Osteoblast (primary cell): ENCODE measurements around the gene CSNK1G2. TPM values are rescaled to one million over a fixed set of nuclear protein-coding genes. Genes with fewer than 3 reads are reported as not detected.

ENCODE experiments used
- DNase-seq: peaks from one replicate; pipeline ENCODE4 v3.0.0; 2011; ENCODE audit warnings: low spot score, mixed read lengths; ENCODE audit not compliant: insufficient read length; ENCODE audit errors: missing footprints
- H2AFZ ChIP-seq: 2 replicates; pipeline ENCODE4 v1.6.0; 2011; ENCODE audit warnings: mild to moderate bottlenecking, low read length
- H3K27ac ChIP-seq: 2 replicates; pipeline ENCODE4 v1.5.1; 2011; ENCODE audit warnings: mild to moderate bottlenecking, low read depth, low read length, moderate library complexity
- H3K27me3 ChIP-seq: 2 replicates; pipeline ENCODE4 v1.6.0; 2012; ENCODE audit warnings: mild to moderate bottlenecking, control low read depth, inconsistent platforms, low read length, moderate library complexity; ENCODE audit not compliant: insufficient read depth
- H3K36me3 ChIP-seq: 2 replicates; pipeline ENCODE4 v1.5.1; 2011; ENCODE audit warnings: mild to moderate bottlenecking, low read length, control low read depth, moderate library complexity; ENCODE audit not compliant: insufficient read depth
- H3K4me1 ChIP-seq: 2 replicates; pipeline ENCODE4 v1.5.1; 2011; ENCODE audit warnings: mild to moderate bottlenecking, low read length, control low read depth, moderate library complexity; ENCODE audit not compliant: insufficient read depth
- H3K4me2 ChIP-seq: 2 replicates; pipeline ENCODE4 v1.6.0; 2011; ENCODE audit warnings: mild to moderate bottlenecking, low read length; ENCODE audit not compliant: insufficient read depth
- H3K4me3 ChIP-seq: fragments of 200-600 bp; sonication (generic); 3 replicates; pipeline ENCODE4 v1.5.1; 2012; ENCODE audit warnings: mild to moderate bottlenecking, low read length, inconsistent platforms; ENCODE audit not compliant: insufficient read depth
- H3K79me2 ChIP-seq: 2 replicates; pipeline ENCODE4 v1.6.0; 2012; ENCODE audit warnings: mild to moderate bottlenecking, low read length, control low read depth, inconsistent platforms; ENCODE audit not compliant: insufficient read depth
- H3K9me3 ChIP-seq: 2 replicates; pipeline ENCODE4 v1.5.1; 2011; ENCODE audit warnings: low read depth, low read length, control low read depth
- H4K20me1 ChIP-seq: 2 replicates; pipeline ENCODE4 v1.6.0; 2012; ENCODE audit warnings: mild to moderate bottlenecking, low read length, control low read depth; ENCODE audit not compliant: insufficient read depth
- total RNA-seq: library from RNA; depleted of rRNA; stranded (reverse); fragments of >200 nt; gene quantifications from 2 replicates; pipeline ENCODE4 v1.2.3, GENCODE V29; 2012
- TF ChIP-seq, protein P1 (sequence below): IDR thresholded peaks from 2 replicates; pipeline ENCODE4 v1.5.1; 2011; ENCODE audit warnings: mild to moderate bottlenecking, low read depth, low read length, moderate library complexity; ENCODE audit errors: extremely low read depth

Gene CSNK1G2
- total RNA-seq, 1 donor: 68.8 TPM

- no peak overlapping the region for H2AFZ ChIP-seq
- H3K79me2 ChIP-seq: peaks cover 34% of the 10 kb centered on the region
- peaks cover 20% of the 10 kb centered on the region for H4K20me1 ChIP-seq
- no peaks in the 10 kb centered on the region for H3K4me1 ChIP-seq
- peaks cover 13% of the 10 kb centered on the region for H3K36me3 ChIP-seq
- TF ChIP-seq, protein P1, sequence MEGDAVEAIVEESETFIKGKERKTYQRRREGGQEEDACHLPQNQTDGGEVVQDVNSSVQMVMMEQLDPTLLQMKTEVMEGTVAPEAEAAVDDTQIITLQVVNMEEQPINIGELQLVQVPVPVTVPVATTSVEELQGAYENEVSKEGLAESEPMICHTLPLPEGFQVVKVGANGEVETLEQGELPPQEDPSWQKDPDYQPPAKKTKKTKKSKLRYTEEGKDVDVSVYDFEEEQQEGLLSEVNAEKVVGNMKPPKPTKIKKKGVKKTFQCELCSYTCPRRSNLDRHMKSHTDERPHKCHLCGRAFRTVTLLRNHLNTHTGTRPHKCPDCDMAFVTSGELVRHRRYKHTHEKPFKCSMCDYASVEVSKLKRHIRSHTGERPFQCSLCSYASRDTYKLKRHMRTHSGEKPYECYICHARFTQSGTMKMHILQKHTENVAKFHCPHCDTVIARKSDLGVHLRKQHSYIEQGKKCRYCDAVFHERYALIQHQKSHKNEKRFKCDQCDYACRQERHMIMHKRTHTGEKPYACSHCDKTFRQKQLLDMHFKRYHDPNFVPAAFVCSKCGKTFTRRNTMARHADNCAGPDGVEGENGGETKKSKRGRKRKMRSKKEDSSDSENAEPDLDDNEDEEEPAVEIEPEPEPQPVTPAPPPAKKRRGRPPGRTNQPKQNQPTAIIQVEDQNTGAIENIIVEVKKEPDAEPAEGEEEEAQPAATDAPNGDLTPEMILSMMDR: no peak
- no peak overlapping the region for H3K4me2 ChIP-seq
- H3K4me3 ChIP-seq: no peak overlapping the region
- H3K27me3 ChIP-seq: no peaks in the 10 kb centered on the region
- H3K27ac ChIP-seq: no peak overlapping the region
- no peak for DNase-seq
- no peaks in the 10 kb centered on the region for H3K9me3 ChIP-seq
These were observed 37.4 kb downstream of the CSNK1G2 start for GRCh38 chr19:1978346-1978894.

DNA sequence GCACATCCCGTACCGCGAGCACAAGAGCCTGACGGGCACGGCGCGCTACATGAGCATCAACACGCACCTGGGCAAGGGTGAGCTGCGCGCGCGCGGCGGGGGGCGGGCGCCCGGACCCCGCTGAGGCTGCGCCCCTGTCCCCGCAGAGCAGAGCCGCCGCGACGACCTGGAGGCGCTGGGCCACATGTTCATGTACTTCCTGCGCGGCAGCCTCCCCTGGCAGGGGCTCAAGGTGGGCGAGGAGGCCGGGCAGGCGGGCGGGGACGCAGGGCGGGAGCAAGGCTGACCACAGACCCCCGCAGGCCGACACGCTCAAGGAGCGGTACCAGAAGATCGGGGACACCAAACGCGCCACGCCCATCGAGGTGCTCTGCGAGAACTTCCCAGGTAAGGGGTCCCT lies 38.0 kb downstream of the CSNK1G2 start:
- H3K27ac ChIP-seq: no peak overlapping the region
- no peaks in the 10 kb centered on the region for H3K4me1 ChIP-seq
- H3K4me2 ChIP-seq: no peak overlapping the region
- DNase-seq: no peak
- peaks cover 13% of the 10 kb centered on the region for H3K36me3 ChIP-seq
- peaks cover 17% of the 10 kb centered on the region for H4K20me1 ChIP-seq
- no peaks in the 10 kb centered on the region for H3K9me3 ChIP-seq
- no peak overlapping the region for H3K4me3 ChIP-seq
- H3K27me3 ChIP-seq: no peaks in the 10 kb centered on the region
- no peak overlapping the region for H2AFZ ChIP-seq
- peaks cover 30% of the 10 kb centered on the region for H3K79me2 ChIP-seq
- TF ChIP-seq, protein P1: no peak

DNA sequence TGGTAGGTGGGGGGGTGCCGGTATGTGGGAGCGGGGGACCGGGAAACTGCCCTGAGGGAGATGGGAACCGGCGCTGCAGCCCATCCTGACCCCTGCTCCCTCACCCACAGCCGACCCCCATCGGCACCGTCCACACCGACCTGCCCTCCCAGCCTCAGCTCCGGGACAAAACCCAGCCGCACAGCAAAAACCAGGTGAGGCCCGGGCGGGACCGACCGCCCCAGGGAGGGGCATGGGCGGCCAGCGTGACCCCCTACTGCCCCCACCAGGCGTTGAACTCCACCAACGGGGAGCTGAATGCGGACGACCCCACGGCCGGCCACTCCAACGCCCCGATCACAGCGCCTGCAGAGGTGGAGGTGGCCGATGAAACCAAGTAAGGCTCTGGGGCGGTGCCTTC lies 38.7 kb downstream of the CSNK1G2 start:
- Histone ChIP-seq H3K4me1 (no peaks in the 10 kb centered on the region), H3K9me3 (no peaks in the 10 kb centered on the region), H3K79me2 (peaks cover 24% of the 10 kb centered on the region), H3K27me3 (no peaks in the 10 kb centered on the region), H3K27ac (no peak overlapping the region), H3K36me3 (peaks cover 15% of the 10 kb centered on the region), H2AFZ (no peak overlapping the region), H4K20me1 (peaks cover 11% of the 10 kb centered on the region), H3K4me2 (no peak overlapping the region), H3K4me3 (no peak overlapping the region)
- no peak for DNase-seq
- TF ChIP-seq, protein P1: no peak

GRCh38 chr19:1980091-1980808 lies 39.3 kb downstream of the CSNK1G2 start:
- Histone ChIP-seq H3K4me2 (no peak overlapping the region), H4K20me1 (peaks cover 5% of the 10 kb centered on the region), H3K4me1 (no peaks in the 10 kb centered on the region), H3K27me3 (no peaks in the 10 kb centered on the region), H3K4me3 (no peak overlapping the region), H3K79me2 (peaks cover 18% of the 10 kb centered on the region), H3K27ac (no peak overlapping the region), H2AFZ (no peak overlapping the region), H3K9me3 (no peaks in the 10 kb centered on the region), H3K36me3 (peaks cover 21% of the 10 kb centered on the region)
- no peak for DNase-seq
- TF ChIP-seq, protein P1: no peak
